Smooth muscle cell (in vitro differentiated cells): ENCODE data around the gene NEK6. TPM values are rescaled to one million over a fixed set of nuclear protein-coding genes. Genes with fewer than 3 reads are reported as not detected.

Experiments used
- DNase-seq: peaks from one replicate; lab custom pipeline; 2025; ENCODE audit not compliant: unreplicated experiment; lab: John Stamatoyannopoulos, UW
- H2AFZ ChIP-seq: fragments of 200-600 bp; sonication (generic); 2 replicates; pipeline ENCODE4 v1.6.0; 2016; ENCODE audit warnings: antibody characterized with exemption, low read depth, mild to moderate bottlenecking
- H3F3A ChIP-seq: fragments of 200-600 bp; sonication (generic); 2 replicates; pipeline ENCODE4 v1.6.0; 2017; ENCODE audit warnings: antibody characterized with exemption, low read depth
- H3K27ac ChIP-seq: fragments of 200-600 bp; sonication (generic); 2 replicates; pipeline ENCODE4 v1.5.1; 2016; ENCODE audit warnings: low read depth, mild to moderate bottlenecking
- H3K27me3 ChIP-seq: fragments of 200-600 bp; sonication (generic); 2 replicates; pipeline ENCODE4 v1.6.1; 2016; ENCODE audit warnings: low read depth, mild to moderate bottlenecking
- H3K36me3 ChIP-seq: fragments of 200-600 bp; sonication (generic); 2 replicates; pipeline ENCODE4 v1.5.1; 2016; ENCODE audit warnings: low read depth
- H3K4me1 ChIP-seq: fragments of 200-600 bp; sonication (generic); 2 replicates; pipeline ENCODE4 v1.5.1; 2016; ENCODE audit warnings: low read depth
- H3K4me2 ChIP-seq: fragments of 200-600 bp; sonication (generic); 2 replicates; pipeline ENCODE4 v1.6.0; 2016; ENCODE audit warnings: mild to moderate bottlenecking
- H3K4me3 ChIP-seq: fragments of 200-600 bp; sonication (generic); 2 replicates; pipeline ENCODE4 v1.5.1; 2016; ENCODE audit warnings: mild to moderate bottlenecking
- H3K79me2 ChIP-seq: fragments of 200-600 bp; sonication (generic); 2 replicates; pipeline ENCODE4 v1.6.0; 2016; ENCODE audit warnings: low read depth, mild to moderate bottlenecking
- H3K9ac ChIP-seq: fragments of 200-600 bp; sonication (generic); 2 replicates; pipeline ENCODE4 v1.6.0; 2016; ENCODE audit warnings: low read depth
- H3K9me3 ChIP-seq: fragments of 200-600 bp; sonication (generic); replicated peaks from 2 replicates; pipeline ENCODE4 v1.5.1; 2016; ENCODE audit warnings: low read depth
- H4K20me1 ChIP-seq: fragments of 200-600 bp; sonication (generic); 2 replicates; pipeline ENCODE4 v1.6.0; 2016; ENCODE audit warnings: low read depth
- CTCF ChIP-seq: fragments of 200-600 bp; sonication (generic); IDR thresholded peaks from 2 replicates; pipeline ENCODE4 v1.5.1; 2017; ENCODE audit warnings: borderline replicate concordance, mild to moderate bottlenecking, antibody characterized with exemption; ENCODE audit not compliant: insufficient read depth, poor library complexity, severe bottlenecking
- WGBS: methylation state at CpG from one replicate; pipeline ENCODE4 v1.1.7; 2016; ENCODE audit warnings: low lambda C conversion rate; 5-methylcytosine and 5-hydroxymethylcytosine counted together
- polyA plus RNA-seq: library from polyadenylated mRNA; unstranded; fragments of >200 nt; fragmentation: Nextera tagmentation; extraction: Ambion mirVana; gene quantifications from 2 replicates; pipeline ENCODE4 v1.2.1, GENCODE V29; 2016
- total RNA-seq: library from RNA; depleted of rRNA; stranded (reverse); fragments of >200 nt; gene quantifications from 2 replicates; pipeline ENCODE4 v1.2.3, GENCODE V29; 2014

The NEK6 gene
- total and polyA plus RNA-seq, 2 experiments from 2014 or later = 45.9 to 108 TPM

GRCh38 chr9:124345063-124345462, 87.3 kb downstream of the NEK6 start:
- Histone ChIP-seq H3F3A (no peaks in the 10 kb centered on the region), H2AFZ (no peak overlapping the region), H3K27me3 (no peaks in the 10 kb centered on the region), H3K9ac (no peak overlapping the region), H3K4me1 (peaks cover 14% of the 10 kb centered on the region), H3K79me2 (no peaks in the 10 kb centered on the region), H4K20me1 (peaks cover 80% of the 10 kb centered on the region), H3K4me2 (no peak overlapping the region), H3K9me3 (no peaks in the 10 kb centered on the region), H3K36me3 (no peaks in the 10 kb centered on the region), H3K4me3 (no peak overlapping the region), H3K27ac (no peak overlapping the region)
- no peak for DNase-seq
- no peak for TF ChIP-seq CTCF
- 96% methylated on average over 14 of the region's 14 CpGs for WGBS

GRCh38 chr9:124345751-124346281, 88.1 kb downstream of the NEK6 start:
- no peaks in the 10 kb centered on the region for H3F3A ChIP-seq
- peaks cover 14% of the 10 kb centered on the region for H3K4me1 ChIP-seq
- no peaks in the 10 kb centered on the region for H3K27me3 ChIP-seq
- H3K79me2 ChIP-seq = no peaks in the 10 kb centered on the region
- TF ChIP-seq CTCF = no peak
- H3K9me3 ChIP-seq = no peaks in the 10 kb centered on the region
- H3K4me3 ChIP-seq = no peak overlapping the region
- DNase-seq = no peak
- H4K20me1 ChIP-seq = peaks cover 80% of the 10 kb centered on the region
- peaks cover 2% of the 10 kb centered on the region for H3K36me3 ChIP-seq
- no peak overlapping the region for H3K4me2 ChIP-seq
- no peak overlapping the region for H3K9ac ChIP-seq
- no peak overlapping the region for H3K27ac ChIP-seq
- H2AFZ ChIP-seq = no peak overlapping the region
- WGBS = 97% methylated on average over 9 of the region's 9 CpGs

GRCh38 chr9:124346347-124347163, 88.8 kb downstream of the NEK6 start:
- Histone ChIP-seq H3F3A (no peaks in the 10 kb centered on the region), H3K36me3 (peaks cover 6% of the 10 kb centered on the region), H3K79me2 (no peaks in the 10 kb centered on the region), H3K4me1 (peaks cover 14% of the 10 kb centered on the region), H3K4me3 (no peak overlapping the region), H3K27ac (no peak overlapping the region), H4K20me1 (peaks cover 81% of the 10 kb centered on the region), H3K27me3 (no peaks in the 10 kb centered on the region), H3K4me2 (no peak overlapping the region), H3K9ac (no peak overlapping the region), H2AFZ (no peak overlapping the region), H3K9me3 (no peaks in the 10 kb centered on the region)
- WGBS = 93% methylated on average over 31 of the region's 34 CpGs
- DNase-seq = no peak
- TF ChIP-seq CTCF = no peak
